H1 (cell line): Measurements from ENCODE around the gene MAP2K5. TPM values are rescaled to one million over a fixed set of nuclear protein-coding genes. Genes with fewer than 3 reads are reported as not detected.

Experiments
- CHD2 ChIP-seq: IDR thresholded peaks from 2 replicates; pipeline ENCODE4 v1.6.1; 2012; ENCODE audit warnings: low read length, improper control_type of control experiment
- CTBP2 ChIP-seq: IDR thresholded peaks from 2 replicates; pipeline ENCODE4 v1.7.0; 2011; ENCODE audit warnings: borderline replicate concordance, mild to moderate bottlenecking, moderate library complexity, mixed read lengths, low read length; ENCODE audit not compliant: insufficient read depth, insufficient read length
- EGR1 ChIP-seq: IDR thresholded peaks from 2 replicates; pipeline ENCODE4 v1.6.1; 2011; ENCODE audit warnings: low read depth, low read length, borderline replicate concordance
- EP300 ChIP-seq, 2 experiments: IDR thresholded peaks; 1 replicate in 1 of 2; 2 replicates in 1 of 2; pipeline ENCODE4 v1.6.1; 2011 to 2012; ENCODE audit warnings: low read depth in 2 of 2, low read length in 2 of 2, mild to moderate bottlenecking in 2 of 2, borderline replicate concordance in 1 of 2, inconsistent platforms in 1 of 2, moderate library complexity in 1 of 2
- NRF1 ChIP-seq: IDR thresholded peaks from 2 replicates; pipeline ENCODE4 v1.6.1; 2011; ENCODE audit warnings: mild to moderate bottlenecking, low read depth, low read length, improper control_type of control experiment
- RXRA ChIP-seq: IDR thresholded peaks from 2 replicates; pipeline ENCODE4 v1.6.1; 2011; ENCODE audit warnings: low read depth, mild to moderate bottlenecking, low read length, moderate library complexity; ENCODE audit not compliant: insufficient read depth
- TEAD4 ChIP-seq: IDR thresholded peaks from 2 replicates; pipeline ENCODE4 v1.6.1; 2012; ENCODE audit warnings: low read depth, low read length, inconsistent platforms, mixed read lengths
- polyA plus RNA-seq, 7 experiments: library from polyadenylated mRNA; depleted of rRNA in 3 of 7; stranded (reverse) in 5 of 7; unstranded in 2 of 7; fragments of >200 nt in 5 of 7; fragments of 200-250 nt in 2 of 7; gene quantifications; 1 replicate in 5 of 7; 2 replicates in 1 of 7; 4 replicates in 1 of 7; pipeline versions ENCODE4 v1.2.1 to v1.2.3, GENCODE V29; 2011 to 2013; ENCODE audit warnings: missing spikeins in 2 of 7, mixed read lengths in 2 of 7
- total RNA-seq: library from RNA; stranded (reverse); fragmentation: NEBNext Ultra II Directional; extraction: Animal tissue kit (Norgen Biotek cat#: 25700); gene quantifications from 2 replicates; pipeline ENCODE4 v1.2.1, GENCODE V29; 2021

The MAP2K5 gene
- total and polyA plus RNA-seq, 2 of the 8 experiments (the other 6 are each of a cell fraction or from before 2014, with no cell fraction given), result 4.4 to 15.8 TPM

DNA sequence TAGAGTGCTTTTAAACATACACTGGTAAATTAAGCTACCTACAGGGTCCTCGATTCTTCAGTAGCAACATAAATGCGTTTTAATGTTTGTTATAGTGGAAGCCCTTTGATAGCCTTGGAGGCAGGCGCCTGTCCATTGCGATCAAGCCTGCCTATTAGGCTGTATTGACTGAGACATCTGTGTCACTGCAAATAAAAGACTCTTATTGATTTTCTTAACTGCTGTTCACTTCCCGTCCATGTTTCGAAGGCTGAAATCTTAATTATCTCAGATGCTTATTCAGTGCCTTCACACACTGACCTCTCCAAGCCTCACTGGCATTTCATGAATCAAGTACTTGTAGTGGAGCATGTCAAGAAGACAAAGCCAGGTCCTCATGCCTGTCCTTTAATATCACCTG lies 51.1 kb downstream of the MAP2K5 start (continued):
- no peak for TF ChIP-seq CHD2
- TF ChIP-seq NRF1, result no peak
- no peak for TF ChIP-seq RXRA
- no peak for TF ChIP-seq EGR1
- TF ChIP-seq CTBP2, result no peak
- TF ChIP-seq TEAD4, result no peak
- TF ChIP-seq EP300 (IDR thresholded peaks at IDR 0.05; ENCODE audit: borderline replicate concordance in 1 of 2, low read depth in 2 of 2, low read length in 2 of 2), result no peak
